Measurements from ENCODE around the gene CADPS2.

Gene CADPS2

GRCh38 chr7:122695816-122696215, 190.4 kb downstream of the CADPS2 start:
- 92% methylated on average over 1 of the region's 1 CpG for WGBS
- Histone ChIP-seq H3K14ac (ENCODE audit: low read length in 2 of 2) (no peak overlapping the region), H3K4me3 (ENCODE audit: insufficient read depth in 1 of 2, low read depth in 1 of 2, low read length in 2 of 2) (no peak overlapping the region), H3K27me3 (ENCODE audit: control insufficient read depth in 1 of 2, insufficient read depth in 1 of 2, low read length in 2 of 2) (no peaks in the 10 kb centered on the region), H2BK15ac (ENCODE audit: low read depth, poor library complexity, severe bottlenecking) (no peak overlapping the region), H3K9ac (ENCODE audit: low read length) (no peak overlapping the region), H3K18ac (ENCODE audit: low read depth in 1 of 2, low read length in 2 of 2) (no peak overlapping the region), H4K8ac (ENCODE audit: low read length) (no peak overlapping the region), H3K27ac (ENCODE audit: low read length, poor library complexity, severe bottlenecking) (no peak overlapping the region), H3K79me1 (replicated peaks; ENCODE audit: low read length, poor library complexity, severe bottlenecking) (no peaks in the 10 kb centered on the region), H3K4me2 (ENCODE audit: low read length, poor library complexity, severe bottlenecking) (no peak overlapping the region), H2BK5ac (ENCODE audit: low read depth, low read length, poor library complexity, severe bottlenecking) (no peak overlapping the region), H2AK5ac (ENCODE audit: low read length, severe bottlenecking) (no peak overlapping the region), H3K23ac (ENCODE audit: low read length in 2 of 2) (no peak overlapping the region), H3K36me3 (ENCODE audit: control insufficient read depth in 1 of 2, insufficient read depth in 2 of 2, low read depth in 1 of 2, low read length in 2 of 2) (no peaks in the 10 kb centered on the region), H4K91ac (ENCODE audit: low read length) (no peak overlapping the region), H3K9me3 (ENCODE audit: control insufficient read depth, low read length) (no peaks in the 10 kb centered on the region), H3K4me1 (ENCODE audit: control insufficient read depth, insufficient read depth, low read depth, low read length) (no peaks in the 10 kb centered on the region), H3K4ac (ENCODE audit: low read depth in 1 of 2, low read length in 2 of 2) (no peak overlapping the region), H2BK120ac (ENCODE audit: low read depth, low read length) (no peak overlapping the region), H2BK12ac (ENCODE audit: low read length in 2 of 2) (no peak overlapping the region), H2AFZ (ENCODE audit: low read depth, low read length) (no peak overlapping the region)
- no peak for DNase-seq

GRCh38 chr7:122694697-122695096, 191.6 kb downstream of the CADPS2 start:
- no peak for DNase-seq
- no peak overlapping the region for H3K27ac ChIP-seq (ENCODE audit: low read length, poor library complexity, severe bottlenecking)
- H2BK12ac ChIP-seq (ENCODE audit: low read length in 2 of 2) = no peak overlapping the region
- no peak overlapping the region for H2BK120ac ChIP-seq (ENCODE audit: low read depth, low read length)
- H3K79me1 ChIP-seq (replicated peaks; ENCODE audit: low read length, poor library complexity, severe bottlenecking) = no peaks in the 10 kb centered on the region
- H3K14ac ChIP-seq (ENCODE audit: low read length in 2 of 2) = no peak overlapping the region
- H3K9ac ChIP-seq (ENCODE audit: low read length) = no peak overlapping the region
- H3K23ac ChIP-seq (ENCODE audit: low read length in 2 of 2) = no peak overlapping the region
- no peaks in the 10 kb centered on the region for H3K4me1 ChIP-seq (ENCODE audit: control insufficient read depth, insufficient read depth, low read depth, low read length)
- H2BK15ac ChIP-seq (ENCODE audit: low read depth, poor library complexity, severe bottlenecking) = no peak overlapping the region
- H3K27me3 ChIP-seq (ENCODE audit: control insufficient read depth in 1 of 2, insufficient read depth in 1 of 2, low read length in 2 of 2) = no peaks in the 10 kb centered on the region
- H4K91ac ChIP-seq (ENCODE audit: low read length) = no peak overlapping the region
- no peak overlapping the region for H2BK5ac ChIP-seq (ENCODE audit: low read depth, low read length, poor library complexity, severe bottlenecking)
- no peak overlapping the region for H3K4me2 ChIP-seq (ENCODE audit: low read length, poor library complexity, severe bottlenecking)
- H2AK5ac ChIP-seq (ENCODE audit: low read length, severe bottlenecking) = no peak overlapping the region
- no peak overlapping the region for H3K18ac ChIP-seq (ENCODE audit: low read depth in 1 of 2, low read length in 2 of 2)
- H3K4ac ChIP-seq (ENCODE audit: low read depth in 1 of 2, low read length in 2 of 2) = no peak overlapping the region
- H3K4me3 ChIP-seq (ENCODE audit: insufficient read depth in 1 of 2, low read depth in 1 of 2, low read length in 2 of 2) = no peak overlapping the region
- no peaks in the 10 kb centered on the region for H3K9me3 ChIP-seq (ENCODE audit: control insufficient read depth, low read length)
- no CpG with 5 or more reads among the region's 2 CpGs for WGBS
- no peak overlapping the region for H2AFZ ChIP-seq (ENCODE audit: low read depth, low read length)
- no peak overlapping the region for H4K8ac ChIP-seq (ENCODE audit: low read length)
- no peaks in the 10 kb centered on the region for H3K36me3 ChIP-seq (ENCODE audit: control insufficient read depth in 1 of 2, insufficient read depth in 2 of 2, low read depth in 1 of 2, low read length in 2 of 2)

- Histone ChIP-seq H3K4me2 (ENCODE audit: low read length, poor library complexity, severe bottlenecking) (no peak overlapping the region), H3K27ac (ENCODE audit: low read length, poor library complexity, severe bottlenecking) (no peak overlapping the region)
- 93% methylated on average over 3 of the region's 3 CpGs for WGBS
Observed at GRCh38 chr7:122692769-122693309, 193.4 kb downstream of the CADPS2 start.

GRCh38 chr7:122691569-122692235, 194.6 kb downstream of the CADPS2 start:
- Histone ChIP-seq H3K18ac (ENCODE audit: low read depth in 1 of 2, low read length in 2 of 2) (no peak overlapping the region), H3K9me3 (ENCODE audit: control insufficient read depth, low read length) (no peaks in the 10 kb centered on the region), H3K4me3 (ENCODE audit: insufficient read depth in 1 of 2, low read depth in 1 of 2, low read length in 2 of 2) (no peak overlapping the region), H3K4me2 (ENCODE audit: low read length, poor library complexity, severe bottlenecking) (no peak overlapping the region), H3K23ac (ENCODE audit: low read length in 2 of 2) (no peak overlapping the region), H2BK15ac (ENCODE audit: low read depth, poor library complexity, severe bottlenecking) (no peak overlapping the region), H3K79me1 (replicated peaks; ENCODE audit: low read length, poor library complexity, severe bottlenecking) (no peaks in the 10 kb centered on the region), H3K36me3 (ENCODE audit: control insufficient read depth in 1 of 2, insufficient read depth in 2 of 2, low read depth in 1 of 2, low read length in 2 of 2) (no peaks in the 10 kb centered on the region), H3K9ac (ENCODE audit: low read length) (no peak overlapping the region), H3K27ac (ENCODE audit: low read length, poor library complexity, severe bottlenecking) (no peak overlapping the region), H4K8ac (ENCODE audit: low read length) (no peak overlapping the region), H2BK120ac (ENCODE audit: low read depth, low read length) (no peak overlapping the region), H3K4ac (ENCODE audit: low read depth in 1 of 2, low read length in 2 of 2) (no peak overlapping the region), H2BK12ac (ENCODE audit: low read length in 2 of 2) (no peak overlapping the region), H3K27me3 (ENCODE audit: control insufficient read depth in 1 of 2, insufficient read depth in 1 of 2, low read length in 2 of 2) (no peaks in the 10 kb centered on the region), H4K91ac (ENCODE audit: low read length) (no peak overlapping the region), H3K14ac (ENCODE audit: low read length in 2 of 2) (no peak overlapping the region), H2BK5ac (ENCODE audit: low read depth, low read length, poor library complexity, severe bottlenecking) (no peak overlapping the region), H2AK5ac (ENCODE audit: low read length, severe bottlenecking) (no peak overlapping the region), H2AFZ (ENCODE audit: low read depth, low read length) (peak overlapping the region; percentile 24), H3K4me1 (ENCODE audit: control insufficient read depth, insufficient read depth, low read depth, low read length) (no peaks in the 10 kb centered on the region)
- DNase-seq = no peak
- WGBS = 91% methylated on average over 14 of the region's 14 CpGs

More at GRCh38 chr7:122692769-122693309, 193.4 kb downstream of the CADPS2 start:
- H2BK120ac ChIP-seq (ENCODE audit: low read depth, low read length) = no peak overlapping the region
- H3K4me1 ChIP-seq (ENCODE audit: control insufficient read depth, insufficient read depth, low read depth, low read length) = no peaks in the 10 kb centered on the region
- no peak overlapping the region for H3K18ac ChIP-seq (ENCODE audit: low read depth in 1 of 2, low read length in 2 of 2)
- no peak overlapping the region for H3K14ac ChIP-seq (ENCODE audit: low read length in 2 of 2)
- no peak overlapping the region for H3K4me3 ChIP-seq (ENCODE audit: insufficient read depth in 1 of 2, low read depth in 1 of 2, low read length in 2 of 2)
- H2AFZ ChIP-seq (ENCODE audit: low read depth, low read length) = no peak overlapping the region
- H2BK15ac ChIP-seq (ENCODE audit: low read depth, poor library complexity, severe bottlenecking) = no peak overlapping the region
- no peaks in the 10 kb centered on the region for H3K79me1 ChIP-seq (replicated peaks; ENCODE audit: low read length, poor library complexity, severe bottlenecking)
- H3K23ac ChIP-seq (ENCODE audit: low read length in 2 of 2) = no peak overlapping the region
- no peaks in the 10 kb centered on the region for H3K9me3 ChIP-seq (ENCODE audit: control insufficient read depth, low read length)
- H3K27me3 ChIP-seq (ENCODE audit: control insufficient read depth in 1 of 2, insufficient read depth in 1 of 2, low read length in 2 of 2) = no peaks in the 10 kb centered on the region
- no peak overlapping the region for H2BK12ac ChIP-seq (ENCODE audit: low read length in 2 of 2)
- DNase-seq = no peak
- no peak overlapping the region for H4K91ac ChIP-seq (ENCODE audit: low read length)
- no peak overlapping the region for H2AK5ac ChIP-seq (ENCODE audit: low read length, severe bottlenecking)
- no peak overlapping the region for H3K4ac ChIP-seq (ENCODE audit: low read depth in 1 of 2, low read length in 2 of 2)
- H2BK5ac ChIP-seq (ENCODE audit: low read depth, low read length, poor library complexity, severe bottlenecking) = no peak overlapping the region
- no peak overlapping the region for H4K8ac ChIP-seq (ENCODE audit: low read length)
- H3K9ac ChIP-seq (ENCODE audit: low read length) = no peak overlapping the region
- no peaks in the 10 kb centered on the region for H3K36me3 ChIP-seq (ENCODE audit: control insufficient read depth in 1 of 2, insufficient read depth in 2 of 2, low read depth in 1 of 2, low read length in 2 of 2)

Data from mesenchymal stem cell (in vitro differentiated cells and primary cell).